GM18526 (cell line): ENCODE results near the gene APOH.

Experiments
- POLR2A ChIP-seq: IDR thresholded peaks from 3 replicates; pipeline ENCODE4 v1.6.1; 2011; ENCODE audit not compliant: insufficient read length; ENCODE audit errors: extremely low read depth

APOH gene

DNA sequence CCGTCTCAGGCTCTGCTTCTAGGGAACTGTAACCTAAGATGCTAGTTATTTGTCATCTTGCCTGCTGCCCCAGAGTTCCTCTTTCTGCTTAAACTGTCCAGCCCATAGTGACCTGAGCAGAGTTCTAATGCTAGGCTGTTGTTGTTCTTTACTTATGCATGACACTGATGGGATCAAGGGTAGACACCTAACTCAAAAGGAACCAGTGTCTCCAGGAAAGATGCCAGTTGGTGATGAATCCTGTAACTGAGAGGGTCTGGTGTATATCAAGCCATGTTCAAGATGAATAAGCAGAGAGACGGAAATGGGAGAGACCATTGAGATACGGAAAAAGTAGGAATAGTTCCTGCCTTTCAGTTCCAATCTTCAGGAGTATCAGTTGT lies 13.7 kb downstream of the APOH start:
- no peak for TF ChIP-seq POLR2A

GRCh38 chr17:66214884-66215528 lies 14.2 kb downstream of the APOH start:
- TF ChIP-seq POLR2A, result no peak

DNA sequence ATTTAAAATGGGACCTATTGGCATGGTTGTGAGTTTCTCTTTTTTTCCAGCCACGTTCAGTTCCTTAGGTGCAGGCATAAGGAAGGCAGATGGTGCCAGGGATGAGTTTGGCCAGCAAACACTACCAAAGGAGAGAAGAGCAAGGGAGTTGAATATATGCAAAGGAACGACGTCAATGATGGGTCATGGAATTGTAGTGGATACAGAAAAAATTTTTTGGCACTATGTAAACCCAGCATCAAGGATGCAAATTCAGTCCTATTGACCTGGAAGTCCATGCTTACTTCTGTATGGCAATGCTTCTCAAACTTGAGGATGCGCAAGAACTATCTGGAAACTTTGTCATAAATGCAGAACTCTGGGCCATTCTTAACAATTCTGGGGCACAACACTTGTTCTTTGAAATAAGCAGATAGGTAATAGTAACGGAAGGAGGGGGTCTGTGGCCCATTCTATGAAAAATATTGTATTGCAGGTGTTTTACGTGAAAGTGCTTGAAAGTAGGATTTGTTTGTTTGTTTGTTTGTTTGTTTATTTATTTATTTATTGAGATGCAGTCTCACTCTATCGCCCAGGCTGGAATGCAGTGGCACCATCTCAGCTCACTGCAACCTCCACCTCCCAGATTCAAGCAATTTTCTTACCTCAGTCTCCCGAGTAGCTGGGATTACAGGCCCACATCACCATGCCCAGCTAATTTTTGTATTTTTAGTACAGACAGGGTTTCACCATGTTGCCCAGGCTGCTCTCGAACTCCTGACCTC lies 18.0 kb downstream of the APOH start:
- TF ChIP-seq POLR2A, result no peak

DNA sequence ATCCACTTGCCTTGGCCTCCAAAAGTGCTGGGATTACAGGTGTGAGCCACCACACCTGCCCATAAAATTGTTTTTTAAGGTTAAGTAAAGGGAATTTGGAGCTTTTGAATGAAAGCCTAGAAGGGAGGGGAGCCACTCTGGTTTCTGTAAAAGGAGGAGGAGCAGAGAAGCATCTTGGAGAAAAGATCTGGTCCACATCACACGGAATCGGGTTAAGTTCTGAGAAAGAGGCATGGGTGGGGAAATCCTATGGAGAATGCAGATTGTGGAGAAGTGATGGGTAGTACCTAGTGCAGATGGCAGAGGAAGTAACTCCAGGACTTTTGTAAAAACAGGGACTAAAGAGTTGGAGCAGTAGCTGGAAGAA lies 19.0 kb downstream of the APOH start:
- TF ChIP-seq POLR2A, result no peak

- TF ChIP-seq POLR2A, result no peak
Measured at GRCh38 chr17:66207936-66208335, 21.3 kb downstream of the APOH start.

DNA sequence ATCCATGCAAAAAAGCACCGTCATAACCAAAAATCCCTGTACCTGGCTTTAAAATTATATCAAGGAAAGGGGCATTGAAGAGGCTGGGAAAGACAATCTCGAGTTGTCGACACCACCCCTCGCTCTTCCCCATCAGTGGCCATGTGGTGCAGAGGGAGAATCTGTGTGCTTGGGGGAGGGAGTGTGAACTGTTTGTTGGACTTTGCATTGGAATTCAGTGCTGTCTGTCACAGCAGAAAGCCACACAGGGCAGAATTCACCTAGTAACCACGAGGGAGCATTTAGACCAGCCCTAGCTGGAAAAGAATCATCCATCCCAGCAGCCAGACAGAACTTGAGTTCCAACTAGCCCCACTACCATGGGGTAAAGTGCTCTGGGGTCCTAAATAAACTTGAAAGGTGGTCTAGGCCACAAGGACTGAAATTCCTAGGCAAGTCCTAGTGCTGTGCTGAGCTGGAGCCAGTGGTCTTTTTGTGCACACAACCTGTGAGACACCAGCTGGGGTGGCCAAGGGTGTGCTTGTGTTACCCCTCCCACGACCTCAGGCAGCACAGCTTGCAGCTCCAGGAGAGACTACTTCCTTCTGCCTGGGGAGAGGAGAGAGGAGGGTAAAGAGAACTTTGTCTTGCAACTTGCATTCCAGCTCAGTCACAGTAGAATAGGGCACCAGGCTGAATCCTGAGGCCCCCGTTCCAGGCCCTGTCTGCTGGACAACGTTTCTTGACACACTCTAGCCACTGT lies 25.8 kb downstream of the APOH start:
- no peak for TF ChIP-seq POLR2A

- TF ChIP-seq POLR2A, result no peak
Measured at GRCh38 chr17:66200685-66201092, 28.5 kb downstream of the APOH start.

GRCh38 chr17:66198242-66198641 lies 31.0 kb downstream of the APOH start:
- TF ChIP-seq POLR2A, result no peak

GRCh38 chr17:66192378-66192687 lies 36.9 kb downstream of the APOH start:
- no peak for TF ChIP-seq POLR2A

GRCh38 chr17:66191593-66192377 lies 37.4 kb downstream of the APOH start, which contains the start of gene CEP112:
Gene CEP112 (minus strand): TSS chr17:66192133.
- TF ChIP-seq POLR2A, result no peak

DNA sequence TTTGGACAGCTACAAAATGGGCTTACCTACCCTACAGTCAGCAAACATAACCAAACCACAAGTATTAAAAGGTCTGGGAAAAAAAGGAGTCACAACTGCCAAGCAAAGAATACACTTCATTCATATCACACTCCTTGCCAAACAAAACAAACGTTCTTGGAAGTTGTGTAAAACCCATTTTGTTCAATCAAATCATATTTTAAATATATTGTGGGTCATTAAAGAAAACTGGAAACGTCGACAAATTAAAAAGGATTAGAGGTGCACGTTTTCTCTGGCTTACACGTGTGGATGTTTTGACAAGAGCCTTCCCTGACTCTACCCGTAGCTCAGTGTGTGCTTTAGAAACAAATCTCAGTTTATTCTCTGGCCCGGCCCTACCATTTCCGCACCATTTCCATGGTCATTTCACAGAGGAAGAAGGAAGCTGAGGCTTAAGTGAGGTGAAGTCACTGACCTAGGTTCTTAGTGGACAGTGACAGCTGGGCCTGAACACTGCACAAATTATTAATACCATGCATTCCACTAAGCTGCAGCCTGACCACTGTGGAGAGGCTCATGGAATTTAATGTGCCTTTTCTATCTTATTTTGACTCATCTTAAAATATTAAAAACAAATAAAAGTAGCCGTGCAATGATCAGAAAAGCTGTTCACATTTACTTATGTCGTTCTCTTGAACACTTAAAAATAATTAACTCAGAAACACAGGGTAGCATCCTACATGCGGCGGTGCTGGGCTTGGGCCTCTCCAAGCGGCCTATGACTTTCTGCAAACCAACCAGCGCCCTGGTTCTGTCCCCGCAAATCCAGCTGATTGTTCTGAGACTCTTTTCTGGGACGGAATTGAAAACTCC lies 38.2 kb downstream of the APOH start:
- TF ChIP-seq POLR2A, result no peak

DNA sequence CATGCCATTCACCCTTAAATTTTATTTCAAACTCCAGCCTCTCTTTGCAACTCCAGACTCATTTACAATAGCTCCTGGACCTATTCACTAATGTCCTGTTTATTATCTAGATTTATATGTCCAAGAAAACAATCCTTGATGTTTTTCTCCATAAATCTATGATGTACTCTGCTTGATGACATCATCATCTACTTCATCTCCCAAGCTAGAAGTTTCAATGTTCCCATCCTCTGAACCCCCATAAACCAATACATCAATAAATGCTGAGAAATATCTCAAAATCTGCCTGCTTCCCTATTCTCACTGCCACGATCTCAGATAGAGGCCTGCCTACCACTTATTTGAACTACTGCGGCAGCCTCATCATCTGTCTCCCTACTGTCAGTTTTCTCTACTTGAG lies 41.5 kb downstream of the APOH start:
- TF ChIP-seq POLR2A, result no peak

GRCh38 chr17:66185862-66186261 lies 43.4 kb downstream of the APOH start:
- no peak for TF ChIP-seq POLR2A

- TF ChIP-seq POLR2A, result no peak
Measured at GRCh38 chr17:66184392-66184791, 44.8 kb downstream of the APOH start.

DNA sequence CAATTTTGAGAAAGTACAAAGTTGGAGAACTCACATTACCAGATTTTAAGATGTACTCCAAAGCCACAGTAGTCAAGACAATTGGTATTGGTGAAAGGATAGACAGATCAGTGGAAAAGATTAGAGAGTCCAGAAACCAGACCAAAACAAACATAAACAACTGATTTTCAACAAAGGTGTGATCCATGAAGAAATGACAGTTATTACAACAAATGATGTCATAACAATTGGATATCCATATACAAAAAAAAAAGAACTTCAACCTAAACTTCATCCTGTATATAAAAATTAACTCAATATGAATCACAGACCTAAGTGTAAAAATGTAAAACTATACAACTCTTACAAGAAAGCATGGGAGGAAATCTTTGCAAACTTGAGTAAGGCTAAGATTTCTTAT lies 45.7 kb downstream of the APOH start:
- no peak for TF ChIP-seq POLR2A

DNA sequence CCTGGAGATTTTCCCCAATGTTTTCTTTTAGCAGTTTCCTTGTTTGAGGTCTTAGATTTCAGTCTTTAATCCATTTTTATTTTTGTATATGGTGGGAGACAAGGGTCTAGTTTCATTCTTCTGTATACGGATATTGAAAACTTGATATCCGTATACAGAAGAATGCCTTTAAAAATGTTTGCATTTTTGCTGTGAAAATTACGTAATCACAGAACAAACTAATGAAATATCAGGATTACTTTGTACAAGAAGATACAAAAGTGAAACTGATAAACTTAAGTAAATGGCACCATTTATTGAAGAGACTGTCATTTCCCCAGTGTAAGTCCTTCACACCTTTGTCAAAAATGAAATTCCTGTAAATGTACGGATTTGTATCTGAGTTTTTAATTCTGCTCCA lies 50.6 kb downstream of the APOH start:
- no peak for TF ChIP-seq POLR2A
